Activated naive CD8-positive, alpha-beta T cell treated with anti-CD3 and anti-CD28 coated beads, Interleukin-2, amount 10 ng/mL, durations not matched to agents 7 days and 5 days (primary cell): ENCODE results near the gene FARS2. TPM values are rescaled to one million over a fixed set of nuclear protein-coding genes. Genes with fewer than 3 reads are reported as not detected.
"Not testable (repeated sequence)": the region's sequence is repeated elsewhere in the genome, so short reads cannot be mapped to it uniquely, and the experiment has no call there.

ENCODE experiments used
- ATAC-seq: fragments of 150-1000 bp; cut with Tn5 transposase; one replicate; pipeline ENCODE4 v1.10.0; 2021; ENCODE audit warnings: low read depth, moderate library complexity
- POLR2A ChIA-PET: fragments of 350-600 bp; sonication (Branson Sonifier 250); formaldehyde crosslinking; loops from one replicate; lab custom pipeline; 2021; ENCODE audit warnings: antibody characterized with exemption; lab: Charles Lee
- DNase-seq: peaks from one replicate; pipeline ENCODE4 v3.0.0; 2021
- H3K27ac Mint-ChIP-seq: one replicate; pipeline ENCODE4 v1.8.0; 2022; ENCODE audit warnings: mild to moderate bottlenecking, mixed read lengths
- H3K27me3 Mint-ChIP-seq: one replicate; pipeline ENCODE4 v1.8.0; 2022; ENCODE audit warnings: mild to moderate bottlenecking, moderate library complexity, mixed read lengths
- H3K36me3 Mint-ChIP-seq: one replicate; pipeline ENCODE4 v1.8.0; 2021; ENCODE audit warnings: mild to moderate bottlenecking, mixed read lengths
- H3K4me1 Mint-ChIP-seq: one replicate; pipeline ENCODE4 v1.8.0; 2021; ENCODE audit warnings: mixed read lengths
- H3K4me3 Mint-ChIP-seq: one replicate; pipeline ENCODE4 v1.8.0; 2022; ENCODE audit warnings: mild to moderate bottlenecking, moderate library complexity, mixed read lengths
- H3K9me3 Mint-ChIP-seq: one replicate; pipeline ENCODE4 v1.8.0; 2021; ENCODE audit warnings: mixed read lengths
- total RNA-seq, 2 experiments: library from RNA; stranded (reverse); gene quantifications; one replicate each; pipeline ENCODE4 v1.2.3, GENCODE V29; 2021

FARS2 gene
- total RNA-seq, 2 experiments from 2014 or later: 15.5 to 18.4 TPM

DNA sequence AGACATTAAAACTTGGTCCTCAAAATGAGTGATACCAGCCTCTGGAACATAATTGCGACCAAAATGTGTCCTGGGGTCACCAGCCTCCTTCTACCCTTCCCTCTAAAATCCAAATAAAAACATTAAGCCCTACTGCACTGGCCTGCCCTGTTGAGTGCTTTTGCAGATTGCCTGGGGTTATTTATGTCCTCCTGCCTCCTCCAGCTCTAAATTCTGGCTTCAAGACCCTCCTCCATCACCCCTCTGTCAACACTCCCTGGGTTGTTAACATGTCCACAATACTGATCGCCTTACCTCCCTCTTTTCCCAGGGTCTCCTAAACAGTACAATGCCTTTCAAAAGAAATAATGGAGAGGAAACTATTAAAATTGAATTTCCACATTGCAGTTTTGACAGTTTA, 418.0 kb downstream of the FARS2 start:
- Mint-ChIP-seq H3K27ac (no peak overlapping the region), H3K4me3 (no peak overlapping the region), H3K27me3 (no peaks in the 10 kb centered on the region), H3K36me3 (peaks cover 6% of the 10 kb centered on the region), H3K4me1 (peaks cover 22% of the 10 kb centered on the region), H3K9me3 (peaks cover 1% of the 10 kb centered on the region)
- ATAC-seq (no peak), DNase-seq (no peak)
- POLR2A ChIA-PET: no interaction called here

DNA sequence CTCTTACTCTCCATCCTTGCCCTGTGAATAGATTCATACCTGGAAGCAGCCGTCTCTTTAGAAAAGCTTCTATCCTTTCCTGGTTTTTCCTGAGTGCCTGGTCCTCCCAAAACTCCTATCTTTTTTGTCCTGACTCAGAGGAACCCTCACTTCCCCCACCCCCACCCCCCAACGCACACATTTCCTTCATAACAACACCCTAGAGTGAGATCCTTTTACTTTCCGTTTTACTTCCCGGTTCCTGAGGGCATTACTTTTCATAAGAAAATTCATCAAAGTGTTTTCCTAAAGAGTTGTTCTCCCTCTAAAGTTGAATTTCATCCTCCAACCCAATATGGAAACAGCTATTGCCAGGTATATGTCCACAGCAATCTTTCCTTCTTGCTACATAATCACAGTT, 418.4 kb downstream of the FARS2 start:
- no peaks in the 10 kb centered on the region for H3K27me3 Mint-ChIP-seq
- peak overlapping the region; percentile 46 for H3K4me3 Mint-ChIP-seq
- H3K36me3 Mint-ChIP-seq: peaks cover 6% of the 10 kb centered on the region
- peak overlapping the region; percentile 57 for H3K27ac Mint-ChIP-seq
- H3K4me1 Mint-ChIP-seq: peaks cover 22% of the 10 kb centered on the region
- POLR2A ChIA-PET: no interaction called here
- DNase-seq (no peak), ATAC-seq (no peak)
- peaks cover 1% of the 10 kb centered on the region for H3K9me3 Mint-ChIP-seq

DNA sequence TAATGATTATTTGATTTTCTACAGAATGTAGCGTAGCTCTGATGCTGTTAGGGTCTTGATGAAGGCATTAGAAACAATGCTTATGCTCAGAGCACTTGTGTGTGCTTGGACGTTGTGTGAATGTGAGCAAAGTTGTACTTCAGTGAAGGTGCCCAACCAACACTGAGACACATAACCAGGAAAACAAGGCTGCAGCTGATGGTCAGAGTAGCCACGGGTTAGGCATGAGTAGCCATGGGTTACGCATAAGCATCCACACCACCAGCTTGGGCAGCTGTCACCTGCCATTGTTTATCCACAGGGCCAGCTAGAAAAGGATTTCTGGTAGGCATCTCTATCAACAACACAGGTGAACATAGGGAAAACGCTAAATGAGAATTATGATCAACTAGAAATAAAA, 418.8 kb downstream of the FARS2 start:
- Mint-ChIP-seq H3K27ac (peak overlapping the region; percentile 57), H3K4me3 (peak overlapping the region; percentile 46), H3K36me3 (peaks cover 6% of the 10 kb centered on the region), H3K9me3 (peaks cover 1% of the 10 kb centered on the region), H3K4me1 (peaks cover 22% of the 10 kb centered on the region), H3K27me3 (no peaks in the 10 kb centered on the region)
- no peak for ATAC-seq
- POLR2A ChIA-PET: no interaction called here
- no peak for DNase-seq

DNA sequence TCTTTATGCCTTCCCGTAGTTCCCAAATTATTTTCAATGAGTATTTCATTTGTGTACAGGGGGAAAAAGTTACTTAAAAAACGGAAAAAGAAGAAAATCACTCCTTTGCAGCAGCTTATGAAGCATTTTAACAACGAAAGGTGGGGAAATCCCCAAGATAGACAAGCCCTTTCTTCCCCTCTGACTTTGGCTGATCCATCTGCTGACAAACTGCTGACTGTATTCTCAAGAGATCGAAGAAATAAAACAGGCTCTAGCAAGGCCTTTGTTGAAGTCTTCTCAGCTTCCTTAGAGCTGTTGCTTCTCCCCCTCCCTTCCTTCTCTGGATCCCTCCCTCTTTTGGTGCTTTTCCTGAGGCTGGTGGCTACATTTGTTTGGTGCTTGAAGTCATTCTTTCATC, 420.2 kb downstream of the FARS2 start:
- Mint-ChIP-seq H3K27ac (peak overlapping the region; percentile 10), H3K36me3 (peaks cover 8% of the 10 kb centered on the region), H3K4me3 (no peak overlapping the region), H3K27me3 (no peaks in the 10 kb centered on the region), H3K9me3 (peaks cover 1% of the 10 kb centered on the region), H3K4me1 (peaks cover 22% of the 10 kb centered on the region)
- DNase-seq (no peak), ATAC-seq (no peak)
- POLR2A ChIA-PET: no interaction called here

DNA sequence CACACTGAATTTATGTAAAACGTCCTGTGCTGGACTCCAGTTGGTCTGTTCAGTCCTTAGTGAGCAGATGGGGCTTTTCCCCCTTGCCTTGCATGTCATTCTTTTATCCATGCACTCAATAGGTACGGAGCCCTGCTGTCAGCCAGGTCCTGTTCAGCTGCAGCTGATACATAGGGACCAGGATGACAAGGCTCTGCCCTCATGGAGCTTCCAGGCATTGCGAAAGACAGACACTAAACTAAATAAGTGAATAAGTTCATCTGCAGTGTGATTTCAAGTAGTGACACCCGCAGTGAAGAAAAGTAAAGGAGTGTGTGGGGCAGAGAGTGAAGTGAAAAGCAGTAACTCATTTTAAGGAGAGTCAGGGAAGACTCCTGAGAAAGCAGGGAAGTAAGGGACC, 421.2 kb downstream of the FARS2 start:
- ATAC-seq: no peak
- Mint-ChIP-seq H3K27ac (peak overlapping the region; percentile 2), H3K4me3 (no peak overlapping the region), H3K4me1 (peaks cover 22% of the 10 kb centered on the region), H3K36me3 (peaks cover 8% of the 10 kb centered on the region), H3K9me3 (peaks cover 1% of the 10 kb centered on the region), H3K27me3 (no peaks in the 10 kb centered on the region)
- POLR2A ChIA-PET: no interaction called here
- DNase-seq: no peak

DNA sequence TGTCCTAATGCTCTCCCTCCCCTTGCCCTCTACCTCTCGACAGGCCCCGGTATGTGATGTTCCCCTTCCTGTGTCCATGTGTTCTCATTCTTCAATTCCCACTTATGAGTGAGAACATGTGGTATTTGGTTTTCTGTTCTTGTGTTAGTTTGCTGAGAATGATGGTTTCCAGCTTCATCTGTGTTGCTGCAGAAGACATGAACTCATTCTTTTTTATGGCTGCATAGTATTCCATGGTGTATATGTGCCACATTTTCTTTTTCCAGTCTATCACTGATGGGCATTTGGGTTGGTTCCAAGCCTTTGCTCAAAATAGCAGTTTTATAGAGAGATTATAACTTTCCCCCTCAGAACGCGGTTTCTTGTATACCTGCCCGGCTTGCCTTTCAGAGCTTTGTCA, 422.4 kb downstream of the FARS2 start:
- ATAC-seq, H3K9me3 Mint-ChIP-seq, DNase-seq, H3K4me3 Mint-ChIP-seq, H3K27ac Mint-ChIP-seq, H3K36me3 Mint-ChIP-seq, H3K27me3 Mint-ChIP-seq, POLR2A ChIA-PET: not testable (repeated sequence)
- H3K4me1 Mint-ChIP-seq: peaks cover 19% of the 10 kb centered on the region

DNA sequence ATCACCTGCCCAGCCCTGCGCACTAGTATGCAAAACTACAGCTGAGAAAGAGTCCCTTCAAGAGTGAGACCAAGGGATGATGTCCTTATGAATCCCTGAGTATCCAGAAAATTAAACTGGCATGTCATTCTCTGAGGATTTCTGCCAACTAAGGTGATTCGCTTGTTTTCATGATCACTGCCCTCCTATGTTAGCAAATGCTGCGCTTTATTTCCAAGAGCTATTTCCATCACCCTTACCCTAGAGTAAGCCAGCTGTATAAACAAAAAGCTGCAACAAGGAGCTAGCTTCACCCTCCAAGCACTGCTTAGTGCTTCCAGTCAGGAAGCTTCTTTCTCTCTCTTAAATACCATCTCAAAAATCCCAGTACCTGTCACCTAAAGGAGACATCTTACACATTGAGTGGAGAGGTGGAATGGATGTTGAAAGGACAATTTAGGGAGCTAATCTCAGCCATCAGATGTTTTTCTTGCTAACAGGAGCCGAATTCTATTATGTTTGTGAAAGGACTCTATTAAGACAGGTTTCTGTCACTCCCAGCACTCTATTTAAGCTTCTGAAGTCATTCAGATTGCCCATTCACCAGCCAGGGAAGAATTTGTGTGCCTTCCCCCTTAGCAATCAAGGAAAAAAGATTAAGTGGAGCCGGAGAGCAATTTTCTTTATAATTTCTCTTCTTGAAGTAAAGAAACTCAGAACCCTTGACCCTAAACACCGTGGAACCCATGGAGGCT, 423.2 kb downstream of the FARS2 start:
- Mint-ChIP-seq H3K27ac (no peak overlapping the region), H3K4me1 (peaks cover 16% of the 10 kb centered on the region), H3K9me3 (peaks cover 1% of the 10 kb centered on the region), H3K27me3 (no peaks in the 10 kb centered on the region), H3K36me3 (peaks cover 9% of the 10 kb centered on the region), H3K4me3 (no peak overlapping the region)
- ATAC-seq (no peak), DNase-seq (no peak)
- POLR2A ChIA-PET: no interaction called here

DNA sequence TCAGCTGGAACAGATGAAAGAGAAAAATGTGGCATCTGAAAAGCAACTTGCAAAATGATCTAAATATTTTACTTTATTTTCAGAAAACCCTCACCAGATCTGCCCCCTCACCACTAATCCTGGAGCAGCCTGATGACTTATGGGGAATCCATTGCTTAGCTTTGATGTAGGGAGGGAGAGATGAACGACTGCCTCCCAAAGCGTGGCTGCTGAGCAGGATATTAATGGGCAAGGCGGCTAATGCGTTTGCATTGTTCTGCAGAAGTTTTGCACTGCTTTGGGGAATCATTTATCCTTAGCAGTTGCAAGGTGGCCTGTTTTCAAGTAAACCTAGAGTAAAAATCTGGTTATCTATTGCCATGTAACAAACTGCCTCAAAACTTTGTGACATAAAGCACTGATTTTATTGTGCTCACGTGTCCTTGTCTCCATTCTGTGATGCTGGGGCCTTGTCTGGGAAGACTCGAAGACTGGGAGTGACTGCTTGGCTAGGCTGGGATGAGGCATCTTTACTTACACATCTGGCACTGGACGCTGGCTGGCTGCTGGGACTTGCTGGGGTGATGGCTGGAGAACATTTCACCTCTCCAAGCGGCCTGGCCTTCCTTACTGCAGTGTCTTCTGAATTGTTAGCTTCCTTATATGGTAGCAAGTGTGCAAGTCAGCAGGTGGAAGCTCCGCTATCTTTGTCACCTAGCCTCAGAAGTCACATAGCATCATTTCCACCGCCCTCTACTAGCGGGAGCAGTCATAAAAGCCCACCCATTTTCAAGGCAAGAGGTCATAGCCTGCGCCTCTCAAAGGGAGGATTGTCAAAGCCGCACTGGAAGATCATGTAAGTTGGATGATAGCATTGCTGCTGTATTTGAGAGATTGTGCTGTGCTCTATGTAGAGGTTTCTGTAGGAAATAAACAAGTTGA, 432.2 kb downstream of the FARS2 start:
- Mint-ChIP-seq H3K36me3 (peaks cover 19% of the 10 kb centered on the region), H3K27ac (no peak overlapping the region), H3K9me3 (peaks cover 10% of the 10 kb centered on the region), H3K27me3 (no peaks in the 10 kb centered on the region), H3K4me3 (no peak overlapping the region), H3K4me1 (peaks cover 12% of the 10 kb centered on the region)
- no peak for ATAC-seq
- POLR2A ChIA-PET: no interaction called here
- DNase-seq: no peak

DNA sequence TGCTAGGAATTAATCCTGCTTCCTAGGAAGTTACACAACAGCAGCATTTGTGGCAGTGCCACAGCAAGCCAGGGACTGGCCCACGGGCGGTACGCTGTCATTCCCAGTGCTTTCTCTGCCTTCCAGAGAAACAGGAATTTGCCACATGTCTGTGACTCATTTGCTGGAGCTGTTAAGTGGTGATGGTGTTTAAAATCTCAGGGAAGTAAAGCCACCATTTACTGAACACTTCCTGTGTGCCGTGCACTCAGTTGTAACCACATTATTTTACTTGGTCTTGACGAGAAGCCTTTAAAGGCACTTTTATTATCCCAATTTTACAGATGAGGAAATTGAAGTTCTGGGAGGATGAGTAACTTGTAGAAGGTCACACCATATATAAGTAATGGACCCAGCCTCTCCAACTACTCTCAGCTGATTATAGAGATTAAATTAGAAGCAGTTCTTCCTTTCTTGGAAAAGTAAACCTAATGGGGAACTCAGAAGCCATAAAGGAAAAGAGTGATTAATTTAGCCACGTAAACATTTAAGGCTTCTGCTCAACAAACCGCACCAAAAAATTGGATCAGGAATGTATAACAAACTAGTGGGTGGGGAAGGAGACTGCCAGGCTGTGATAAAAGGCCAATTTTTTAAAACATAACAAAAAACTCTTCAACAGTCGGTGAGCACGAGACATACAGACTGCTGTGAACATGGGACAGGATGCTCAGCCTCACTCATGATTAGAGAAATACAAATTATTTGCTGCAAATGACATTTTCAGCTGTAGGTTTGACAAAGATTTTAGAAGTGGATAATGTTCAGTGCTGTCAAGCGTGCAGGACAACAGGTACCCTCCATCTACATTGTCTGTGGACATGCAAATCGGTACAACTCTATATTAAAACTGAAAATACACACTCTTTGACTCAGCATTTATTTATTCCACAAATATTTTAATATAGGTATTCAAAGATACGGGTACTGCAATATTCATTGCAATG, 434.2 kb downstream of the FARS2 start:
- Mint-ChIP-seq H3K27me3 (no peaks in the 10 kb centered on the region), H3K4me3 (peak overlapping the region; percentile 30), H3K36me3 (peaks cover 19% of the 10 kb centered on the region), H3K27ac (peak overlapping the region; percentile 75), H3K4me1 (peaks cover 18% of the 10 kb centered on the region), H3K9me3 (peaks cover 6% of the 10 kb centered on the region)
- peak; percentile 63 for ATAC-seq
- no peak for DNase-seq
- POLR2A ChIA-PET: no interaction called here

DNA sequence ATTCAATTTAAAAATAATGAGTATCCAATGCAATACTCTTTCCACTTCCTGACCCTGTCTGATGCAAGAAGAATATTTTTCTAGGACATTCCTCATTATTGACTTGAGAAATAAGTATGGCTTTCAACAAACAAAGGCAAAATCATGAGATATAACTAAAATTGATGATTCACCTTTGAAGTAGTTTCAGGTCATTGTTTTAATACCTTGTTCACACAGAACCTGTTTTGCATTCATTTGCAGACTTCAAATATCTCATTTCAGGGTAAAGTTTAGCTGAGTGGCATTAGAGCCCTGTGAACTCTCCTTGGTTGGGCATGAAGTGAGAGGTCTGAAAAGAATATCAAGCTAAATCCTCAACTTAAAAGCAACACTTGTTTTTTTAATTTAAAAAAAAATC, 436.2 kb downstream of the FARS2 start:
- Mint-ChIP-seq H3K9me3 (peaks cover 3% of the 10 kb centered on the region), H3K27me3 (no peaks in the 10 kb centered on the region), H3K4me1 (peaks cover 24% of the 10 kb centered on the region), H3K4me3 (no peak overlapping the region), H3K27ac (no peak overlapping the region), H3K36me3 (peaks cover 19% of the 10 kb centered on the region)
- POLR2A ChIA-PET: no interaction called here
- DNase-seq (no peak), ATAC-seq (no peak)

DNA sequence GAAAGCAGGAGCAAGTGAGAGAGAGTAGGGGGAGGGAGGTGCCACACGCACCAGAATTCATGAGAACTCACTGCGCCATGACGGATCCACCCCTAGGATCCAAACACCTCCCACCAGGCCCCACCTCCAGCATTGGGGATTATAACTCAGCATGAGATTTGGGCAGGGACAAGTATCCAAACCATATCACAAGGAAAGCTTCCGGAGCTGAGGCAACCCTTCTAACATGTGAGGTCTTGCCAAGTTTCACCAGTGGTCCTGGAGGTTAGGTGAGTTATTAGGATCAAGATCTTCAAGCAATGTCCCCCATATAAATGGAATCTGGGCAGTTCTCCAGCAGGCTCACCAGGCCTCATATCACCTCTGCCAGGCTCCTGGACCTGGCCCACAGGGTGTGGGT, 437.0 kb downstream of the FARS2 start:
- Mint-ChIP-seq H3K9me3 (peaks cover 3% of the 10 kb centered on the region), H3K27me3 (no peaks in the 10 kb centered on the region), H3K4me3 (no peak overlapping the region), H3K36me3 (peaks cover 19% of the 10 kb centered on the region), H3K4me1 (peaks cover 24% of the 10 kb centered on the region), H3K27ac (no peak overlapping the region)
- ATAC-seq (no peak), DNase-seq (no peak)
- POLR2A ChIA-PET: no interaction called here

DNA sequence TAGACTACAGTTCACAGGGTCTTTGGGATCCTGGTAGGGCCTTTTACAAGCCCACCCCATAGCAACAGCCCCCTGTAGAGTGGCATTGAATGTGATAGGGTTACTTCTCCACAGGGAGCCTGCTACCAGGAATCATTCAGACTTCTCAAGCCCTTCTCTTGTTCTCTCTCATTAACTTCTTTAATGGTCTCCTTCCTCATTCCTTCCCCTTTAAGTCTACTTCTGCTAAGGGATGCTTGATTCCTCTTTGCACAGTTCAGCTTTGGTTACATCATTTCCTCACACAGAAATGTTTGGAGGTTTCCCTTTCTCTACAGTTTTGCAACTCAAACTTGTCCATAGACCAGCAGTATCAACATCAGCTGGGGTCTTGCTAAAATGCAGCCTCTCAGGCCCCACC, 437.8 kb downstream of the FARS2 start:
- Mint-ChIP-seq H3K36me3 (peaks cover 18% of the 10 kb centered on the region), H3K27ac (peak overlapping the region; percentile 66), H3K4me1 (peaks cover 24% of the 10 kb centered on the region), H3K4me3 (peak overlapping the region; percentile 49)
- ATAC-seq: peak; percentile 58
- H3K27me3 Mint-ChIP-seq, POLR2A ChIA-PET, DNase-seq, H3K9me3 Mint-ChIP-seq: not testable (repeated sequence)

DNA sequence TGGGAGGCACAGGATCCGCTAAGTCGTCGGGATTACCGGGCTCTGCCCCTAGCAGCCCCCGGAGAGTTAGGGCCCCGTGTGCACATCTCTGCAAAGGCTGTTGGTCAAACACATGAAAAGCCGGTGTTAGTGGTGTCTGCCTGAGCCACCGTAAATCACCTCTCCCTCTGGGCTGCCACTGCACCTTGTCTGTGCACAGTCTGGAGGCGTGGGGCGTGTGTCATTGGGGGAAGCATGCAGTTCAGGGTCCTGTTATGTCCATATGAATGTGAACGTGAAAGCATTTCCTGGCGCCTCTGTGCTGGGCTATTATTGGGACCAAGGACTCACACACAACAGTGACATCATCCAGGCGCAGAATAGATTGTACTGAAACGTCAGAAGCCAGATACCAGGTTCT, 439.9 kb downstream of the FARS2 start:
- no peaks in the 10 kb centered on the region for H3K27me3 Mint-ChIP-seq
- H3K9me3 Mint-ChIP-seq: peaks cover 5% of the 10 kb centered on the region
- DNase-seq (no peak), ATAC-seq (no peak)
- POLR2A ChIA-PET: no interaction called here
- peaks cover 29% of the 10 kb centered on the region for H3K36me3 Mint-ChIP-seq
- peaks cover 26% of the 10 kb centered on the region for H3K4me1 Mint-ChIP-seq
- H3K4me3 Mint-ChIP-seq: no peak overlapping the region
- H3K27ac Mint-ChIP-seq: no peak overlapping the region
